Body of pancreas (tissue), 4 donors: ENCODE data around the gene GABRB1. TPM values are rescaled to one million over a fixed set of nuclear protein-coding genes. Genes with fewer than 3 reads are reported as not detected.
A peak's percentile ranks its signal among the peaks of the same experiment; 100 is the strongest.

Source experiments
- ATAC-seq: fragments of 150-250 bp; one replicate; pipeline ENCODE4 v1.9.1; 2016
- DNase-seq, 4 donors: peaks; one replicate each; pipeline ENCODE4 v3.0.0-alpha.2; 2019
- H3K27ac ChIP-seq, 4 donors: fragments of 200-600 bp; sonication (generic); 1 replicate in 3 of 4; 2 replicates in 1 of 4; pipeline versions ENCODE4 v1.5.1 to v1.6.1; 2016 to 2019; ENCODE audit warnings: mild to moderate bottlenecking in 1 of 4, mixed read lengths in 1 of 4, moderate library complexity in 1 of 4
- H3K27me3 ChIP-seq, 2 donors: fragments of 200-600 bp; sonication (generic); one replicate each; pipeline ENCODE4 v1.6.0; 2016; ENCODE audit warnings: mild to moderate bottlenecking in 1 of 2
- H3K36me3 ChIP-seq, 2 donors: fragments of 200-600 bp; sonication (generic); replicated peaks in 1 of 2; 2 replicates each; pipeline ENCODE4 v1.5.1; 2016; ENCODE audit warnings: low read depth in 2 of 2; ENCODE audit not compliant: insufficient read depth in 1 of 2
- H3K4me1 ChIP-seq: fragments of 200-600 bp; sonication (generic); one replicate; pipeline ENCODE4 v1.6.0; 2016
- H3K4me3 ChIP-seq, 2 donors: fragments of 200-600 bp; sonication (generic); 1 replicate in 1 of 2; 2 replicates in 1 of 2; pipeline ENCODE4 v1.5.1; 2016 to 2019
- H3K9me3 ChIP-seq, 3 donors: fragments of 200-600 bp; sonication (generic); 1 replicate in 2 of 3; 2 replicates in 1 of 3; pipeline ENCODE4 v1.5.1; 2016
- POLR2A ChIP-seq, 3 donors: fragments of 450-650 bp; IDR thresholded peaks; one replicate each; pipeline ENCODE4 v1.6.1; 2016; ENCODE audit warnings: antibody characterized with exemption in 3 of 3, mild to moderate bottlenecking in 2 of 3
- WGBS, 2 donors: methylation state at CpG; one replicate each; pipeline ENCODE4 v1.1.5; 2017; 5-methylcytosine and 5-hydroxymethylcytosine counted together
- intact Hi-C: fragments of 100-400 bp; cut with DNase I; formaldehyde crosslinking; loops from one replicate; pipeline ENCODE4 v1.15.1; 2023
- total RNA-seq, 2 donors: library from RNA; depleted of rRNA; stranded (reverse); fragments of >200 nt; gene quantifications; one replicate each; pipeline ENCODE4 v1.1.0, GENCODE V29; 2016
- TF ChIP-seq, protein P1 (sequence below), 7 experiments: fragments of 450-650 bp in 4 of 7; fragments of 200-600 bp in 3 of 7; sonication (generic) in 3 of 7; IDR thresholded peaks; one replicate each; pipeline ENCODE4 v1.5.1; 2016 to 2019; ENCODE audit warnings: antibody characterized with exemption in 7 of 7

GABRB1 gene
- total RNA-seq, 2 donors from 2014 or later, result not detected

DNA sequence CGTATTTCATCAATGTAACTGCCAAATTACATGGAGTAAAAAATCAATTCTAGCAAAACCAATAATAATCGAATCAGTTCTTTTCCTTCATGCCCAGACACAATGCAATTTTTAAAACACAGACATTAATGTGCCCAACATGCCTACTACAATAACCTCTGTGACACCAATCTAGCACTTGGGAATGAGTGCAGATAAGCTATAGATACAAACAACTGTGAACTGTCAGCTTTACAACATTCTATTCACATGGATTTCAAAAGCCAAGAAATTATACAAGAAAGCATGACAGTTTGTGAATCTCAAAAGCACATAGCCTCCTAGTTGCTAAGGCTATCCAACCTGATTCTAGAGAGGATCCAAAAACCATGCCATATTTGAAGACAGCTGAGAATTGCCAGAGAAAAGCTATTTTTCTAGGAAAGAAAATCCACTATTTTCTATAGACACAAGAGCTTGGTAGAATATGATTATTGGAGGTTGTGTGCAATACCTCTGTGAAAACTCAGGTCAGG lies 351.5 kb downstream of the GABRB1 start:
- no peaks in the 10 kb centered on the region for H3K9me3 ChIP-seq
- WGBS, 2 donors, result 15 to 33% methylated on average over 2 of the region's 2 CpGs
- H3K4me3 ChIP-seq, result no peak overlapping the region
- DNase-seq (no peak), ATAC-seq (no peak)
- H3K4me1 ChIP-seq, result no peaks in the 10 kb centered on the region
- no peaks in the 10 kb centered on the region for H3K36me3 ChIP-seq
- intact Hi-C loops, result no loop called here
- H3K27ac ChIP-seq, result no peak overlapping the region
- TF ChIP-seq POLR2A (IDR thresholded peaks at IDR 0.05), result no peak
- TF ChIP-seq, protein P1, sequence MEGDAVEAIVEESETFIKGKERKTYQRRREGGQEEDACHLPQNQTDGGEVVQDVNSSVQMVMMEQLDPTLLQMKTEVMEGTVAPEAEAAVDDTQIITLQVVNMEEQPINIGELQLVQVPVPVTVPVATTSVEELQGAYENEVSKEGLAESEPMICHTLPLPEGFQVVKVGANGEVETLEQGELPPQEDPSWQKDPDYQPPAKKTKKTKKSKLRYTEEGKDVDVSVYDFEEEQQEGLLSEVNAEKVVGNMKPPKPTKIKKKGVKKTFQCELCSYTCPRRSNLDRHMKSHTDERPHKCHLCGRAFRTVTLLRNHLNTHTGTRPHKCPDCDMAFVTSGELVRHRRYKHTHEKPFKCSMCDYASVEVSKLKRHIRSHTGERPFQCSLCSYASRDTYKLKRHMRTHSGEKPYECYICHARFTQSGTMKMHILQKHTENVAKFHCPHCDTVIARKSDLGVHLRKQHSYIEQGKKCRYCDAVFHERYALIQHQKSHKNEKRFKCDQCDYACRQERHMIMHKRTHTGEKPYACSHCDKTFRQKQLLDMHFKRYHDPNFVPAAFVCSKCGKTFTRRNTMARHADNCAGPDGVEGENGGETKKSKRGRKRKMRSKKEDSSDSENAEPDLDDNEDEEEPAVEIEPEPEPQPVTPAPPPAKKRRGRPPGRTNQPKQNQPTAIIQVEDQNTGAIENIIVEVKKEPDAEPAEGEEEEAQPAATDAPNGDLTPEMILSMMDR (IDR thresholded peaks at IDR 0.05), result no peak
- H3K27me3 ChIP-seq, result peaks cover 0 to 4% of the 10 kb centered on the region in 2 donors

DNA sequence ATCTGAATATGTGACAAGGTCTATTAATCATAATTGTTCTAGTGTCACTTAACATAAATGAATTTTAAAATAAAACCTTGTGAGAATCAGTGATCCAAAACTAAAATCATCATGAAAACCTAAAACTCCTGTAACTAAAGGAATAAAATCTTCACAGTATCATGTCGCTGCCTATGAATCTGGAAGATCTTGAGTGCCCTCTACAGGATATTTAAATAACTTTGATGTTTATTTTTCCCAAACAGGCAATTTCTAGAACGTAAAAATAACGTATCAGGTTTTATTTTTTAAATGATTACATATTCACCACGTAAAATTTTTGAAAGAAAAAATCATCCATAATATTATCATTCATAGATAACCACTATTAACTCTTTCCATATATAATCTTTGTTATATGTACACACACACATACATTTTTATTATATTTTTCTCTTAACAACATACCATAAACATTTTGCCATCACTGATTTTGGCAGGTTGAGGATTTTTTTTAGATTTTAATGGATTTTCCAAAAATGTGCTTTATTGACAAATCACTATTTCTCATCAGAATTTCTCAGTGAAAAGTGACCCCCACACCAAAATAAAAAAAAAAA lies 352.6 kb downstream of the GABRB1 start:
- DNase-seq, result no peak
- intact Hi-C loops, result no loop called here

DNA sequence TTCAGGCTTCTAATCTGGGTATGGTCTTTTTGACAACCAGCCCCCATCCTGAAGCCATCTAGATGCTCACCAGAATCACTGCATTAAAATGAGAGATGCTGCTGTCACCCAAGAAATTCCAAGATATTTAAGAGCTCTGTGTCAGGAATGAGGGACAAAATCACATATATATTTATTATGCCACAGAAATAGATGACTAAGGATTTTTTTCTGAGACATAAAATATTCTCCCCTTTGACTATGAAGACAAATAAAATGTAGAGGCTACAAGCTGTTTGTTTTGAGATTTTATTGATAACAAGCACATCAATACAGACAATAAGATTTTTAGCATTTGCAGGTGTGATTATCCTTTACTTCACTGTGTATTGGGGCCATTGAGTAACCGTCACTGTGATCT lies 354.8 kb downstream of the GABRB1 start:
- H3K27me3 ChIP-seq, result peaks cover 0 to 4% of the 10 kb centered on the region in 2 donors
- intact Hi-C loops, result no loop called here
- TF ChIP-seq POLR2A (IDR thresholded peaks at IDR 0.05), result no peak
- TF ChIP-seq, protein P1 (IDR thresholded peaks at IDR 0.05), result no peak
- ATAC-seq (no peak), DNase-seq (no peak)
- H3K9me3 ChIP-seq, result no peaks in the 10 kb centered on the region
- 58 to 68% methylated on average over 1 of the region's 1 CpG for WGBS, 2 donors
- H3K4me1 ChIP-seq, result no peaks in the 10 kb centered on the region
- H3K36me3 ChIP-seq, result no peaks in the 10 kb centered on the region
- no peak overlapping the region for H3K27ac ChIP-seq
- no peak overlapping the region for H3K4me3 ChIP-seq

More for the DNA sequence above, 352.6 kb downstream of the GABRB1 start:
- TF ChIP-seq POLR2A (IDR thresholded peaks at IDR 0.05), result no peak
- TF ChIP-seq, protein P1 (IDR thresholded peaks at IDR 0.05), result peak in 6 of 7 experiments; percentile 44 to 58 (median 54)
- Histone ChIP-seq H3K9me3 (no peaks in the 10 kb centered on the region), H3K4me3 (no peak overlapping the region), H3K27me3 (peaks cover 0 to 4% of the 10 kb centered on the region in 2 donors), H3K27ac (no peak overlapping the region), H3K36me3 (no peaks in the 10 kb centered on the region), H3K4me1 (no peaks in the 10 kb centered on the region)
- no peak for ATAC-seq
- WGBS, 2 donors, result 0 to 1% methylated on average over 4 of the region's 4 CpGs

DNA sequence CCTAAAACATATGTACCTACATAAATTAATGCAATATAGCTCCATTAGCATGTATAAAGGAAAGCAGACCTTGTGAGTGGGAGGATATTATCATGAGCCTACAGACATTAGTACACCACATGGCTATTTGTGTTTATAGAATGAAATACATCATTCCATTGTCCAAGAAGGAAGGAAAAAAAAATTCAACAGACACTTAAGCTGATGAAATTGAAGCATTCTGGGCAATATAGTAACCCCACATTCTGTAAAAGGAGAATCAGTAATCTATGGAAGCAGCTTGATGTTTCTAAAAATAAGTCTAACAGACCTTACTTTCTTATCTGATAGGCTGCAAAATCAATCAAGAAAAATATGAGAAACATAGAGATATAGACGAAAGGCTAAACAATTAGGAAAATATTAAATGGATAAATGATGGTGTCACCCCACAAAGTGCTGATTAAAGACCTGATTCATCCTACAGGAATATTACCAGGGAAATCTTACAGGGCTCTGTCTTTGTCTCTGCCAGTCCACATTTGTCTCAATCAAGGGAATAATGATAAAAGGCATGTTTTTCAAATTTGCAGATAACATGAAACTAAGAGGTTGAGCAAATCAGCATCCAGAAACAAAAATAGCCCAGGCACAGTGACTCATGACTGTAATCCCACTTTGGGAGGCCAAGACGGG lies 355.3 kb downstream of the GABRB1 start:
- TF ChIP-seq POLR2A (IDR thresholded peaks at IDR 0.05), result no peak
- TF ChIP-seq, protein P1 (IDR thresholded peaks at IDR 0.05), result no peak
- intact Hi-C loops, result no loop called here
- Histone ChIP-seq H3K27ac (no peak overlapping the region), H3K4me3 (no peak overlapping the region), H3K27me3 (peaks cover 0 to 4% of the 10 kb centered on the region in 2 donors), H3K9me3 (no peaks in the 10 kb centered on the region), H3K4me1 (no peaks in the 10 kb centered on the region), H3K36me3 (no peaks in the 10 kb centered on the region)
- ATAC-seq, result no peak
- DNase-seq, result no peak
- WGBS, 2 donors, result 39 to 55% methylated on average over 2 of the region's 2 CpGs
